Superior temporal gyrus (tissue), 1 donor: ENCODE data around the gene HOXB3.

Experiments used
- DNase-seq: peaks from one replicate; pipeline ENCODE4 v3.0.0-alpha.2; 2016; ENCODE audit errors: extremely low spot score

Gene HOXB3

DNA sequence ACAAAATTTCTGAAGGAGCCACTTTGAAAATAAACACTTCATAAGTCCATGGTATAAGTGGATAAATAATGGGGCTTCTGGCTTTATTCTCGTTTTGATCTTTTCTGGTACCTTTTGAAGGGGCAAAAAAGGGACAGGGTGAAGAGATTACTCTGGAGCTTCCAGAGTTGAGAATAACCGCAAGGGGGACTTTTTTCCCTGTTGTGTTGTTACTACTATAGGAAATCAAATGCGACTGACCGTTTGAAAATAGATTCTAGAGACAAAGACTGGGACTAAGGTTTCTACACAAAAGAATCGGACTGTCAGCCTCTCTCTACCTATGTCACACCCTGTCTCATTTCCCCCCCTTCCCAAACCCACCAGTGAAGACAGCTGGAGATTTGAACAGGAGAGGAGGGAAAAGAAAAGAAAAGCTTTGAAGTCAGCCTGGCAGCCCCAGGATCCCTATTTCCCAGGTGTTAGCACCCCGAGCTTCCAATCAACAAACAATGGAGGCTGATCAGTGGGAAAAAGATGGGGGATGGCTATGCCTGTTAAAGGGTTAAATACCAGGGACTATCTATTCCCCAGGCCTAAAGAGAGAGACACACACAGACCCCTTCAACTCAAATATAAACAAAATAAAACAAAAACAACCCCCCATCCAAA, 20.2 kb downstream of the HOXB3 start:
- no peak for DNase-seq

- DNase-seq: no peak
Measured at GRCh38 chr17:48569240-48569582, 20.8 kb downstream of the HOXB3 start.

- DNase-seq: no peak
Measured at GRCh38 chr17:48568499-48569239, 21.4 kb downstream of the HOXB3 start.

DNA sequence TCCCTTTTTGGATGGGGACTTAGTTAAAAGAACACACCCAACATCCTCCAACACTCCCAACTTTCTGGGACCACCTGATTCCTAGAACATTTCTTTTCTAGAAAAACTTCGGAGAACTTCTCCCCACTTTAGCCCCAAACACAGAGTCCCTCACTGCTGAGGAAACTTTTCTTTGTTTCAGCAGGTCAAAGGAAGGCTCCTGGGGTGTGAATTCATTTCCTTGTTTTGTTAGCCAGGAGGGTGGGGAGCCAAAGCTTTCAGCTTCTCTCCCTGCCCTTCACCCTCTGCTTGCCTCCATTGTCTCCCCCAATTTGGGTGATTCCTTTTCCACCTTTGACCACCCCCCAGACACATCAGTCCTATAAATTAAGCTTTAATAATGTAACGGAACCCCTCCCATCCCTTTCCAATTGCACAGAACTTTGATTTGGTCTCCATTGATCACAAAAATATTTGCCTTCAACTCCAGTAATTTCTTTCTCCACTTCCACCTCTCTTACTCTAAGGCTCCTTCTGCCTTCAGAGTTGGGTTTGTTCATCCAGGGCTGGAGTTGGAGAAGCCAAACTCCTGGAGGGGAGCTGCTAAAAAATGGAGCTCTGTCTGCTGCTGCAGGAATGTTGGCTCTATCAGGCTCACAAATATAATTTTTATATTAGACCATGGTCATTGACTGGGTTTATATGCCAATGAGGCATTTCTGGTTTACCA, 22.2 kb downstream of the HOXB3 start:
- DNase-seq: no peak

- DNase-seq: no peak
Measured at GRCh38 chr17:48567209-48567608, 22.8 kb downstream of the HOXB3 start.

GRCh38 chr17:48566717-48567116, 23.3 kb downstream of the HOXB3 start:
- DNase-seq: no peak

- no peak for DNase-seq
Measured at GRCh38 chr17:48565925-48566710, 23.9 kb downstream of the HOXB3 start.

DNA sequence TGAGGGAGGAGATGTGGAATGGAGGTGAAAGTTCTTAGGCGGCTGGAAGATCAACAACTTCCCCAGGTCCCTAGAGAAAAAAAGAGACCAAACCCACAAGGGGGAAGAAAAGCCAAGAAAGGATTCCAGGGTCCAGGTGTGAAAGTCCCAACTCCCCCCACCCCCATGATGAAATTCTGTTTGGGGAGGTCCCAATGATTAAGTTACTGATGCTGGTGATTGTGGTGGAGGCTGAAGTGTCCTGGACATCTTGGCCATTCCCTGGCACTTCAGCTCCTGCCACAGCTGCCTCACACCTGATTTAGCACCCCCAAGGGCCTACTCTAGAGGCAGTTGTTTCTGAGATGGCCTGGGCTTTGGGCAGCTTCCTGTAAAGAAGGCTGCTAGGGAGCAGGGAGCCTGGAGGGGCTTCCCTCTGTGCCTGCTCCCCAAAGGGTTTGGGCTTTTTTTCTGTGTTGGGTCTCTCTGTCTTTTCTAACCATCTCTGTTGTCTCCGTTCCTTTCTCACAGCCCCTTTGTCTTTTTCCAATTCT, 25.0 kb downstream of the HOXB3 start:
- DNase-seq: no peak

- DNase-seq: no peak
Measured at GRCh38 chr17:48564188-48565021, 25.6 kb downstream of the HOXB3 start.

DNA sequence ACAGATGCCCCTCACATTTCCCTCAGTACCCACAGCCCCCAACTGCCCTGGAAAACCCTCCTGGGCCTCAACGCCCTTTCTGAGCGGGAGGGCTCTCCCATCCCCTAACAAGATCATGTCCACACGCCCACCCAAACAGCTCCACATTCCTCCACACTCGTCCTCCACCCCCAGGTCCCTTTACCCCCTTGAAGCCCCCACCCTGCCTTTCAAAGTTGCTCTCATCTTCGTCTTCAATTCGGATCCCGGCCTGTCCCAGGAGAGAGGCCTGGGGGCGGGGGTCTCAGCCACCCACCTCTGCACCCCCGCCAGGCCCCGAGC, 26.2 kb downstream of the HOXB3 start:
- DNase-seq: no peak

DNA sequence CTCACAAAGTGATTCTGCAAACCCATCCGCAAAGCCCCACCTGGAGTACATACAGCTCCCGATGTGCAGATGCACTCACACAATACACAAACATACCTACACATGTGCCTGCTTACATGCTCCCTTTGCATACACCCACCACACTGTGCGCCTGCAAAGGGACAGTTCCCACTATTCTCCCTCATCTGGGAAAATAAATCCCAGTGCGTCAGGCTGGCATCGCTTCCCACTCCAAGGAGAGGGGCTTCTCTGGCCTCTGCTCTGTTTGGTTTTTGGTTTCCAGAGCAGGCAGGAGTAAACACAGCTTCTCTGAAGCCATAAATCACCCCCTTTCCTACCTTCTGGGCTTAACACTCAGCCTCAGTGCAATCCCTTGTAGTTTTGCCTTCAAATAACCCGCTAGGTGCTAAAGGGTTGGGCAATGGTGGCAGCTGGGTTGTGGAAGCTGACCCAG, 26.6 kb downstream of the HOXB3 start:
- no peak for DNase-seq

DNA sequence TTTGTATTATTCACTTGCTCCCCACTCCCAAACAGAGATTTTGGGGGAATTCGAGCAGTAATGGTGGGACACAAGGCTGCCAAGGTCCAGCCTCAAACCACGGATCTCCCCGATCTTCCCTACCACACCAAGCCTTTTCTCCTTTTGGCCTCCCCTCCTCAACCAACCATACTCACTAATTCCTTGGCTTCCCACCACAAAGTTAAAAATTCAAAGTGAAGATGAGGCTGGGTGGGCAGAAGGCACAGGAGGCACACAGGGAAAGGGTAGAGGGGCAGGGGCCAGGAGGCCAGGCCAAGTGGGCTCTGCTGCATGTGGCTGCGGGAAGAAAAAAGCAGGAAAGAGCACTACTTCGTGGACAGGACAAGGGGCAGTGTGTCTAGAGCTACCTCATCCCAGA, 27.1 kb downstream of the HOXB3 start:
- DNase-seq: no peak

DNA sequence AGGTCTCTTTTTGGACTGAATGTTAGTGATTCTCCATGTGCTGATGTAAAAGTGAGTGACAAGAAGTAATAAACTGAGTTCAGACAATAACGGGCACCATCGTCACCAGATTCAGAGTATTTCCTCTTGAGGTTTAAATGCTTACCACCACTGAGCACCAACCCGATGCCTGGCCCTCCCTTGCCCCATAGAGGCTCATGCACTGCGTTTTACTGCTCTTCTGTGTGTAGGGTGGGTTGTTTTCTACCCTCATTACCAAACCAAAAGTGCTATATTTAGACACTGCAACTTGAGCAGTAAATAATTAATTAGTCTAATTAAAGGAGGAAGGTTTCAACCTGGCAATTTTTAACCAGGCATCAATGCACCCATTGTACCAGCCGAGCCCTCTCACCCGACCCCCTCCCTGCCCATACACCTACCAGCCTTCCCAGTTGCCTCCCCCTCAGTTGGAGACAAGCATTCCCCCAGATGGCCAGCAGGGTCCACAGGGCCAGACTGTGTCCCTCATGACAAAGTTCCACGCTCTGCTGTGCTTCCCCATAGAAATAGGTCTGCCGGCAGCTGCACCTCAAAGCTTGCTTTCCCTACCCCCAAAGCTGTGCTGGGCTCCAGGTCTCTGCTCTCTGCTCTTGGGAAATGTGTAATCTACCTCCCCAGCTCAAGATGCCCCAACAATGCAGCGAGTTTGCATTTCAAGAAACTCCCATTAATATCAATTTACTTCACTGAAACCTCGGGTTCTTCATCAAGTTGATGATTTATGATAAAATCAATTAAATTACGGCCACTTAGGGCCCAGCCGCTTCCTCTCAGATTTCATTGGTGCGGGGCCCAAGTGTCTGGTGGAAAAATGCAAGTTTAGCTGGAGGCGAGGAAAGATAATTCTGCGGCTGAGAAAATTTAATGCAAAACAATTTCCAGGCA, 27.9 kb downstream of the HOXB3 start:
- no peak for DNase-seq

- no peak for DNase-seq
Measured at GRCh38 chr17:48559840-48560817, 29.9 kb downstream of the HOXB3 start.

DNA sequence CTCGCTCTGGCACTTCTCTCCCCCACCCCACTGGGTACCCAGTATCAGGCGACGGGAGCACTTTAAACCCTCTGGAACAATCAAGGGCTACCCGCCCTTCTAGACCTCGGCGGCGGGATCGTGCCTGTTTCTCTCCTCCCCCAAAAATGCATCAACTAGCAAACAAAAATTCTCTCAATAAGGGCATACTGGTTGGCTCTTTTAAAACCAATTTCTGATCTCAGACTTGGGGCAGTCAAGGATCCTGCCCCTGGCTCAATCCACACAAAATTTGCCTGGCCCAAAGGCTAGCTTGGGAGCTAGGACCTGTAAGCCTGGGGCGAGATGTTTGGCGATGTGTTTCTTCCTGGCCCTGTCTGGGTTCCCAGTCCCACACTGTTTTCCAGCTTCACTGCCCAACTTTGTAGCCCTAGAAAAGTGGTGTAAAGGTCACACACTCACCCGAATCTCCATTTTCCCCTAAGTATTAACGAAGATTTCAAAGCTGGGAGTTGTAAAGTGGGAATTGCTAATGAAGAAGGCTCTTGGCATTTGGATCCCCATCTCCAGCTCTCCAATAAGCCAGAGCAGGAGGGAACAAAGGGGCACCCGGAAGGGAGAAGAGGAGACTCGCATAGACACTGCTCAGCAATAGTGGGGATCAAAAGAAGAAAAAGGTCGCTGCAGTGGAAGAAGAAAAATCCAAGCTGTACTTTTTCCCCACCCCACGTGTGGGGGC, 30.8 kb downstream of the HOXB3 start:
- DNase-seq: no peak

GRCh38 chr17:48558831-48559121, 31.3 kb downstream of the HOXB3 start:
- DNase-seq: no peak

DNA sequence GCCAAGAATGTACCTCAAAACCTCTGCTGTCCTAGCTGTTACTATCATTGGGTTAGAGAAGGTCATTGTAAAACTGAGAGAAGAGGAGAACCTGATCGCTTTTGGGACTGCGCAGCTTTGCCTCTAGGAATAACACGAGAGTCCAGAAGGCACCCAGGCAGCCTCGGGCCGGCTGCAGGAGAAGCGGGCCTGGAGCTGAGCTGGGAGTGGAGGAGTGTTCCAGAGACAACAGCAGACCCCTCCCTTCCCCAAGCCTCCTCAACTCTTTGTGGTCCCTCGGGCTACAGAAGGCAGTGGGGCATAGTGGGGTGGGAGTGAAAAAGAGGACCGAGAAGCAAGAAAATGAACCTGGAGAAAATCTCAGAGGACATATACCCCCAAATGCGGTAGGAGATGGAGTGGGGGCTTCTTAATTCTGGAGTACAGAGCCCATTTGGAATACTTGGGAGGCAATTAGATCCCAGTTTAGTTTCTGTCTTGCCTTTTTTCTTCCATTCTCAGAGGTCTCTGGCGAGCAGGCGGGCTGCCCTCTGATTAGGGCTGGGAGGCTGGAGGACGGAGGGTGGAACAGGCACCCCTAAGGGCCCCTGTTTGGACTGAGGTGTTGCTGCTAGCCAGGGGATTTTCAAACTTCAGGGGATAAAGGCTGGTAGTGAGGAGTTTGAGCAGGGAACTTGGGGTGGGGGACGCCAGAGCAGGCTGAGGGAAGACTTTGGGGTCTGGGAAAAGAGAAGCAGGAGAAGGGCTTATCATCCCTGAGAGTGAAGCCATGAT, 31.8 kb downstream of the HOXB3 start:
- no peak for DNase-seq
